Loucy (cell line): ENCODE measurements around the gene KCNJ1.

ENCODE experiments used
- H2AFZ ChIP-seq: fragments of 200-600 bp; sonication (generic); 2 replicates; pipeline ENCODE4 v1.6.0; 2016; ENCODE audit warnings: antibody characterized with exemption, mild to moderate bottlenecking, low read length, moderate library complexity
- H3F3A ChIP-seq: fragments of 200-600 bp; 2 replicates; pipeline ENCODE4 v1.6.0; 2016; ENCODE audit warnings: antibody characterized with exemption, low read depth, mild to moderate bottlenecking
- H3K27me3 ChIP-seq: fragments of 200-600 bp; sonication (generic); 2 replicates; pipeline ENCODE4 v1.6.1; 2014; ENCODE audit warnings: low read length, mild to moderate bottlenecking; ENCODE audit not compliant: insufficient read depth, poor library complexity, severe bottlenecking
- H3K36me3 ChIP-seq: fragments of 200-600 bp; sonication (generic); 2 replicates; pipeline ENCODE4 v1.6.1; 2016; ENCODE audit warnings: low read length; ENCODE audit not compliant: insufficient read depth
- H3K4me1 ChIP-seq: fragments of 200-600 bp; sonication (generic); 2 replicates; pipeline ENCODE4 v1.5.1; 2014; ENCODE audit warnings: low read length, mild to moderate bottlenecking; ENCODE audit not compliant: insufficient read depth, poor library complexity, severe bottlenecking
- H3K4me2 ChIP-seq: fragments of 200-600 bp; sonication (generic); 2 replicates; pipeline ENCODE4 v1.6.0; 2014; ENCODE audit warnings: antibody characterized with exemption, low read length, low read depth, mild to moderate bottlenecking; ENCODE audit not compliant: poor library complexity, severe bottlenecking
- H3K4me3 ChIP-seq: fragments of 200-600 bp; sonication (generic); 2 replicates; pipeline ENCODE4 v1.5.1; 2014; ENCODE audit warnings: low read length, mild to moderate bottlenecking, mixed read lengths; ENCODE audit not compliant: poor library complexity, severe bottlenecking
- H3K79me2 ChIP-seq: fragments of 200-600 bp; sonication (generic); 2 replicates; pipeline ENCODE4 v1.6.1; 2014; ENCODE audit warnings: low read length; ENCODE audit not compliant: insufficient read depth
- H3K9ac ChIP-seq: fragments of 200-600 bp; sonication (generic); 2 replicates; pipeline ENCODE4 v1.6.0; 2014; ENCODE audit warnings: mild to moderate bottlenecking, low read depth, low read length, moderate library complexity; ENCODE audit not compliant: poor library complexity, severe bottlenecking
- H3K9me2 ChIP-seq: fragments of 200-600 bp; sonication (generic); replicated peaks from 2 replicates; pipeline ENCODE4 v1.6.1; 2016; ENCODE audit warnings: low read depth, low read length, mixed read lengths
- H3K9me3 ChIP-seq: fragments of 200-600 bp; sonication (generic); 2 replicates; pipeline ENCODE4 v1.6.1; 2014; ENCODE audit warnings: mild to moderate bottlenecking, antibody characterized with exemption, low read length, low read depth; ENCODE audit not compliant: insufficient read depth
- H4K20me1 ChIP-seq: fragments of 200-600 bp; sonication (generic); 2 replicates; pipeline ENCODE4 v1.6.0; 2014; ENCODE audit warnings: antibody characterized with exemption, low read length, mild to moderate bottlenecking; ENCODE audit not compliant: insufficient read depth, poor library complexity, severe bottlenecking
- CTCF ChIP-seq: fragments of 200-600 bp; sonication (generic); conservative IDR thresholded peaks from 2 replicates; pipeline ENCODE4 v1.5.1; 2014; ENCODE audit warnings: mild to moderate bottlenecking, antibody characterized with exemption, low read length
- EZH2phosphoT487 ChIP-seq: fragments of 200-600 bp; IDR thresholded peaks from 2 replicates; pipeline ENCODE4 v1.6.1; 2018; ENCODE audit warnings: antibody characterized with exemption, mild to moderate bottlenecking, moderate library complexity, borderline replicate concordance

The KCNJ1 gene

GRCh38 chr11:128859563-128860441 is 7.3 kb downstream of the KCNJ1 start:
- TF ChIP-seq EZH2phosphoT487, result no peak
- peak; percentile 67 for TF ChIP-seq CTCF
- H3K4me1 ChIP-seq, result no peaks in the 10 kb centered on the region
- no peak overlapping the region for H3K4me3 ChIP-seq
- no peak overlapping the region for H2AFZ ChIP-seq
- no peaks in the 10 kb centered on the region for H3K9me3 ChIP-seq
- no peaks in the 10 kb centered on the region for H3K27me3 ChIP-seq
- no peaks in the 10 kb centered on the region for H3K79me2 ChIP-seq
- no peak overlapping the region for H3K4me2 ChIP-seq
- no peaks in the 10 kb centered on the region for H3K36me3 ChIP-seq
- no peak overlapping the region for H3K9ac ChIP-seq
- no peaks in the 10 kb centered on the region for H3F3A ChIP-seq
- no peaks in the 10 kb centered on the region for H4K20me1 ChIP-seq
- H3K9me2 ChIP-seq, result no peaks in the 10 kb centered on the region

- Histone ChIP-seq H3K36me3 (no peaks in the 10 kb centered on the region), H3K4me3 (no peak overlapping the region), H3K4me2 (no peak overlapping the region), H4K20me1 (no peaks in the 10 kb centered on the region), H3K9me2 (no peaks in the 10 kb centered on the region), H3K9me3 (no peaks in the 10 kb centered on the region), H3K79me2 (no peaks in the 10 kb centered on the region), H3K27me3 (no peaks in the 10 kb centered on the region), H3K9ac (no peak overlapping the region), H2AFZ (no peak overlapping the region), H3K4me1 (no peaks in the 10 kb centered on the region), H3F3A (no peaks in the 10 kb centered on the region)
- TF ChIP-seq CTCF, result no peak
These were observed 9.8 kb downstream of the KCNJ1 start for GRCh38 chr11:128857341-128857740.

GRCh38 chr11:128856241-128856640 is 10.9 kb downstream of the KCNJ1 start:
- no peaks in the 10 kb centered on the region for H3K9me3 ChIP-seq
- no peaks in the 10 kb centered on the region for H3K4me1 ChIP-seq
- no peaks in the 10 kb centered on the region for H4K20me1 ChIP-seq
- H3K79me2 ChIP-seq, result no peaks in the 10 kb centered on the region
- H2AFZ ChIP-seq, result no peak overlapping the region
- TF ChIP-seq CTCF (no peak), EZH2phosphoT487 (no peak)
- no peaks in the 10 kb centered on the region for H3K9me2 ChIP-seq
- no peak overlapping the region for H3K9ac ChIP-seq
- no peak overlapping the region for H3K4me2 ChIP-seq
- no peak overlapping the region for H3K4me3 ChIP-seq
- no peaks in the 10 kb centered on the region for H3F3A ChIP-seq
- H3K36me3 ChIP-seq, result no peaks in the 10 kb centered on the region
- no peaks in the 10 kb centered on the region for H3K27me3 ChIP-seq
